IMR-90 (cell line): ENCODE data around the gene FMC1. TPM values are rescaled to one million over a fixed set of nuclear protein-coding genes. Genes with fewer than 3 reads are reported as not detected.
"Not testable (repeated sequence)": the region's sequence is repeated elsewhere in the genome, so short reads cannot be mapped to it uniquely, and the experiment has no call there.

ENCODE experiments used
- ATAC-seq: fragments of 200-7000 bp; cut with Tn5 transposase; 2 replicates; pipeline ENCODE4 v1.9.1; 2020; ENCODE audit warnings: low read depth, mild to moderate bottlenecking, moderate library complexity
- BruUV-seq: library from RNA; stranded (reverse); fragments of 400-500 nt; replicated peaks from 2 replicates; lab custom pipeline; 2021; lab: Mats Ljungman, UMichigan
- CTCF ChIA-PET: fragments of 300-600 bp; formaldehyde crosslinking; extraction: SDS; loops from one replicate; lab custom pipeline; 2021; ENCODE audit warnings: antibody characterized with exemption; lab: Yijun Ruan, JAX
- POLR2A ChIA-PET: fragments of 300-600 bp; sonication (Branson Sonifier 250); formaldehyde crosslinking; loops from one replicate; lab custom pipeline; 2022; ENCODE audit warnings: antibody characterized with exemption; ENCODE audit not compliant: unreplicated experiment; lab: Charles Lee
- DNase-seq: peaks from one replicate; pipeline ENCODE4 v3.0.0; 2013
- H2AFZ ChIP-seq: replicated peaks from 2 replicates; pipeline ENCODE3; 2013; ENCODE audit warnings: low read length, mild to moderate bottlenecking; ENCODE audit not compliant: poor library complexity
- H2AK5ac ChIP-seq: 2 replicates; pipeline ENCODE4 v1.6.1; 2013; ENCODE audit warnings: low read depth, low read length, inconsistent platforms
- H2AK9ac ChIP-seq: replicated peaks from 2 replicates; pipeline ENCODE3; 2013; ENCODE audit warnings: mild to moderate bottlenecking, low read depth, low read length, moderate library complexity; ENCODE audit not compliant: poor library complexity
- H2BK120ac ChIP-seq: 2 replicates; pipeline ENCODE4 v1.6.1; 2013; ENCODE audit warnings: low read depth, low read length, inconsistent platforms
- H2BK15ac ChIP-seq: 3 replicates; pipeline ENCODE4 v1.6.1; 2013; ENCODE audit warnings: low read depth, low read length, inconsistent platforms
- H2BK20ac ChIP-seq: 2 replicates; pipeline ENCODE4 v1.6.1; 2013; ENCODE audit warnings: low read depth, mild to moderate bottlenecking, inconsistent platforms, low read length, moderate library complexity
- H2BK5ac ChIP-seq: 2 replicates; pipeline ENCODE4 v1.6.1; 2013; ENCODE audit warnings: mild to moderate bottlenecking, low read depth, low read length, inconsistent platforms; ENCODE audit not compliant: poor library complexity, severe bottlenecking
- H3K14ac ChIP-seq: replicated peaks from 2 replicates; pipeline ENCODE4 v1.6.1; 2013; ENCODE audit warnings: low read depth, low read length, inconsistent platforms
- H3K18ac ChIP-seq: 2 replicates; pipeline ENCODE4 v1.6.1; 2013; ENCODE audit warnings: low read depth, low read length, control low read depth
- H3K23ac ChIP-seq: 2 replicates; pipeline ENCODE4 v1.6.1; 2013; ENCODE audit warnings: low read depth, low read length, inconsistent platforms
- H3K27ac ChIP-seq: 2 replicates; pipeline ENCODE4 v1.5.1; 2013; ENCODE audit warnings: mild to moderate bottlenecking, control low read depth, low read length; ENCODE audit not compliant: insufficient read depth
- H3K27me3 ChIP-seq: 2 replicates; pipeline ENCODE4 v1.6.1; 2013; ENCODE audit warnings: low read length; ENCODE audit not compliant: control insufficient read depth, insufficient read depth
- H3K36me3 ChIP-seq: 2 replicates; pipeline ENCODE4 v1.6.1; 2013; ENCODE audit warnings: low read length, mixed read lengths; ENCODE audit not compliant: control insufficient read depth, insufficient read depth
- H3K4ac ChIP-seq: 2 replicates; pipeline ENCODE4 v1.6.1; 2013; ENCODE audit warnings: low read depth, low read length, inconsistent platforms
- H3K4me1 ChIP-seq: 2 replicates; pipeline ENCODE4 v1.6.1; 2013; ENCODE audit warnings: low read length, mixed read lengths; ENCODE audit not compliant: control insufficient read depth, insufficient read depth
- H3K4me2 ChIP-seq: 2 replicates; pipeline ENCODE4 v1.6.1; 2013; ENCODE audit warnings: low read depth, mild to moderate bottlenecking, control low read depth, low read length, moderate library complexity
- H3K4me3 ChIP-seq: 2 replicates; pipeline ENCODE4 v1.5.1; 2013; ENCODE audit warnings: low read depth, mild to moderate bottlenecking, control low read depth, low read length, moderate library complexity; ENCODE audit not compliant: insufficient read depth
- H3K56ac ChIP-seq: 2 replicates; pipeline ENCODE4 v1.6.1; 2013; ENCODE audit warnings: low read length, inconsistent platforms; ENCODE audit not compliant: insufficient read depth; ENCODE audit errors: extremely low read depth
- H3K79me1 ChIP-seq, 2 experiments: 2 replicates each; pipeline ENCODE4 v1.6.1; 2013; ENCODE audit warnings: low read length in 2 of 2, inconsistent platforms in 1 of 2, low read depth in 1 of 2
- H3K9ac ChIP-seq: 2 replicates; pipeline ENCODE4 v1.6.1; 2013; ENCODE audit warnings: low read depth, low read length, control low read depth
- H3K9me1 ChIP-seq: 2 replicates; pipeline ENCODE4 v1.6.1; 2013; ENCODE audit warnings: low read length, inconsistent platforms; ENCODE audit not compliant: insufficient read depth
- H3K9me3 ChIP-seq: 2 replicates; pipeline ENCODE4 v1.6.1; 2013; ENCODE audit warnings: low read length; ENCODE audit not compliant: control insufficient read depth, insufficient read depth
- H4K20me1 ChIP-seq: 2 replicates; pipeline ENCODE4 v1.6.1; 2013; ENCODE audit warnings: low read length, inconsistent platforms; ENCODE audit not compliant: insufficient read depth
- H4K5ac ChIP-seq: 2 replicates; pipeline ENCODE4 v1.6.1; 2013; ENCODE audit warnings: mild to moderate bottlenecking, low read depth, low read length, control low read depth
- H4K8ac ChIP-seq, 2 experiments: 2 replicates each; pipeline ENCODE4 v1.6.1; 2013; ENCODE audit warnings: low read depth in 2 of 2, low read length in 2 of 2, control low read depth in 1 of 2, inconsistent platforms in 1 of 2
- H4K91ac ChIP-seq: 2 replicates; pipeline ENCODE4 v1.6.1; 2013; ENCODE audit warnings: low read depth, low read length, inconsistent platforms; ENCODE audit not compliant: insufficient read depth
- CEBPB ChIP-seq: IDR thresholded peaks from 2 replicates; pipeline ENCODE4 v1.6.1; 2012; ENCODE audit warnings: low read depth, low read length, improper control_type of control experiment
- MXI1 ChIP-seq: IDR thresholded peaks from 2 replicates; pipeline ENCODE4 v1.6.1; 2012; ENCODE audit warnings: low read depth, mild to moderate bottlenecking, low read length, moderate library complexity, borderline replicate concordance
- WGBS, 2 experiments: methylation state at CpG; one replicate each; pipeline versions ENCODE4 v1.1.5 to v1.1.7; 2013; ENCODE audit warnings: missing lambda C conversion rate in 2 of 2; ENCODE audit not compliant: insufficient read length in 1 of 2; ENCODE audit errors: extremely low coverage in 2 of 2; 5-methylcytosine and 5-hydroxymethylcytosine counted together
- dilution Hi-C: fragments of 300-500 bp; cut with HindIII; formaldehyde crosslinking; loops from one replicate; pipeline ENCODE4 v1.14.3; 2018; ENCODE audit warnings: low sequenced_read_pairs; ENCODE audit not compliant: unreplicated experiment
- in situ Hi-C: fragments of 300-500 bp; cut with MboI; formaldehyde crosslinking; loops from 3 replicates; pipeline ENCODE4 v1.14.3; 2019; ENCODE audit warnings: low sequenced_read_pairs, inconsistent platforms, mixed read lengths
- intact Hi-C: fragments of 100-400 bp; cut with micrococcal nuclease; formaldehyde crosslinking; loops from 2 replicates; pipeline ENCODE4 v1.10.0; 2022
- polyA plus RNA-seq, 3 experiments: library from polyadenylated mRNA; depleted of rRNA; stranded (reverse); fragments of >200 nt; gene quantifications; 2 replicates each; pipeline ENCODE4 v1.2.3, GENCODE V29; 2012; ENCODE audit warnings: low replicate concordance in 1 of 3
- total RNA-seq: library from RNA; depleted of rRNA; stranded (reverse); fragments of >200 nt; gene quantifications from 2 replicates; pipeline ENCODE4 v1.2.3, GENCODE V29; 2012

The FMC1 gene
- total and polyA plus RNA-seq, 2 of the 4 experiments (the other 2 are of a cell fraction): 6.1 to 11.9 TPM

DNA sequence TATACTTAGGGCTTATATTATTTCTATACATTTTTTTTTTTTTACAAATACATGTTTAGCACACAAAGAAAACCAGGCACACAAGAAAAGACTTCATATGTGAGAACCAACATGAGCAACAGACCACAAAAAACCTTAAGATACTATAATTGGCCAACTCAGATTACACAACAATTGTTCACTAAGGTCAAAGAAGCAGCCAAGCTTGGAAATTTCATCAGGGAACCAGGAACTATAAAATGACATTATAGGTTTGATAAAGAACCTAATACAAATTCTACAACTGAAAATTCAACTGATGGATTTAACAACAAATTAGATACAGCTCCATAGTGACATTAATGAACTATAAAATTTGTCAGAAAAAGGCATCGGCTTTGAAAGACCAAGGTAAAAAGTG lies 14.2 kb downstream of the FMC1 start:
- H2BK20ac ChIP-seq: no peak overlapping the region
- in situ Hi-C loops (no loop called here), intact Hi-C loops (no loop called here), dilution Hi-C loops (no loop called here)
- no peaks in the 10 kb centered on the region; the same call in 1 of the 2 replicates for H3K36me3 ChIP-seq
- no peak overlapping the region for H3K18ac ChIP-seq
- no CpG with 5 or more reads among the region's 1 CpG for WGBS, 2 experiments
- H3K9me1 ChIP-seq: no peaks in the 10 kb centered on the region
- H4K91ac ChIP-seq: no peak overlapping the region
- no peak for DNase-seq
- H4K8ac ChIP-seq: no peak overlapping the region
- ATAC-seq: no peak
- no peak overlapping the region for H2BK15ac ChIP-seq
- no peak overlapping the region for H2AK9ac ChIP-seq
- H2AK5ac ChIP-seq: no peak overlapping the region
- H3K79me1 ChIP-seq: peaks cover 0 to 9% of the 10 kb centered on the region in 2 experiments; a peak in 2 of 4 replicates
- no peak overlapping the region for H2BK5ac ChIP-seq
- CTCF ChIA-PET: interaction anchor here (0.6 kb wide), 1 partner anchor 260 kb away, joined by 4 read pairs; no protein-coding TSS in a partner anchor
- peaks cover 10% of the 10 kb centered on the region; the same call in 1 of the 2 replicates for H4K20me1 ChIP-seq
- H3K9ac ChIP-seq: no peak overlapping the region
- no peak for TF ChIP-seq MXI1
- 0 out of 2 replicates have a peak, but pooled peaks have one; percentile 9 for TF ChIP-seq CEBPB
- no peak overlapping the region for H3K56ac ChIP-seq
- H3K4me3 ChIP-seq: no peak overlapping the region
- H3K9me3 ChIP-seq: no peaks in the 10 kb centered on the region
- no peak overlapping the region for H3K27ac ChIP-seq
- no peak overlapping the region for H3K23ac ChIP-seq
- no peaks in the 10 kb centered on the region for H3K27me3 ChIP-seq
- no TSS peak for BruUV-seq
- no peak overlapping the region for H3K14ac ChIP-seq
- no peak overlapping the region for H3K4ac ChIP-seq
- no peak overlapping the region for H2BK120ac ChIP-seq
- H4K5ac ChIP-seq: no peak overlapping the region
- no peak overlapping the region for H3K4me2 ChIP-seq
- POLR2A ChIA-PET: no interaction called here
- no peak overlapping the region for H2AFZ ChIP-seq
- no peaks in the 10 kb centered on the region for H3K4me1 ChIP-seq

DNA sequence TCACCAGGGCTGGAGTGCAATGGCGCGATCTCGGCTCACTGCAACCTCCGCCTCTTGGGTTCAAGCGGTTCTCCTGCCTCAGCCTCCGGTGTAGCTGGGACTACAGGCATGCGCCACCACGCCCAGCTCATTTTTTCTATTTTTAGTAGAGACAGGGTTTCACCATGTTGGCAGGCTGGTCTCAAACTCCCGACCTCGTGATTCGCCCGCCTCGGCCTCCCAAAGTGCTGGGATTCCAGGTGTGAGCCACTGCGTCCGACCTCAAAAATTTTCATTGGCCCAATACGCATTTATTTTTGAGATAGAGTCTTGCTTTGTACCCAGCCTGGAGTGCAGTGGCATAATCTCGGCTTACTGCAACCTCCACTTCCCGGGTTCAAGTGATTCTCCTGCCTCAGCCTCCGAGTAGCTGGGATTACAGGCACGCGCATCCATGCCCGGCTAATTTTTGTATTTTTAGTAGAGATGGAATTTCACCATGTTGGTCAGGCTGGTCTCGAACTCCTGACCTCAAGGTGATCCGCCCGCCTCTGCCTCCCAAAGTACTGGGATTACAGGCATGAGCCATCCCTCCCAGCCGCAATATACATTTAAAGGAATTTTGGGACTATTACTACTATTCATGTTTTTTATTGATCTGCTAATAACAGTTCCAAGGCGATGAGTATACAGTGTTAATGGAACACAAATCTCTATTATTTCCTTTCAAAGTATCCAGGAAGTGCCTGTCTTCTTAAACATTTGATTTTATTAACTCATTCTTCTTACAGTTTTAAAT lies 16.8 kb downstream of the FMC1 start:
- H3K56ac ChIP-seq, H2BK20ac ChIP-seq, H3K4ac ChIP-seq, H2AFZ ChIP-seq, DNase-seq, H3K4me1 ChIP-seq, ATAC-seq, H3K14ac ChIP-seq, H4K5ac ChIP-seq, BruUV-seq, POLR2A ChIA-PET, H4K91ac ChIP-seq, H2AK5ac ChIP-seq, intact Hi-C loops, H3K18ac ChIP-seq, dilution Hi-C loops, H3K9me1 ChIP-seq, H3K9me3 ChIP-seq, H2BK15ac ChIP-seq, H3K36me3 ChIP-seq, in situ Hi-C loops, H3K27me3 ChIP-seq, H2AK9ac ChIP-seq, H2BK120ac ChIP-seq: not testable (repeated sequence)
- peaks cover 33% of the 10 kb centered on the region for H4K20me1 ChIP-seq
- H3K4me3 ChIP-seq: peak overlapping the region; percentile 56; the same call in 1 of the 2 replicates
- peaks cover 0 to 20% of the 10 kb centered on the region in 2 experiments; a peak in 2 of 4 replicates for H3K79me1 ChIP-seq
- 0 out of 2 replicates have a peak overlapping the region, but pooled peaks have one; percentile 17 for H3K23ac ChIP-seq
- peak overlapping the region in 1 of 2 experiments; percentile 92; a peak in 1 of 4 replicates for H4K8ac ChIP-seq
- peak overlapping the region; percentile 84; the same call in 1 of the 2 replicates for H3K27ac ChIP-seq
- peak overlapping the region; percentile 90 for H2BK5ac ChIP-seq
- peak overlapping the region; percentile 87 for H3K9ac ChIP-seq
- CTCF ChIA-PET: interaction anchor here (0.7 kb wide), 1 partner anchor 77 kb away, joined by 4 read pairs; no protein-coding TSS in a partner anchor
- peak overlapping the region; percentile 76 for H3K4me2 ChIP-seq
- WGBS, 2 experiments: 97% methylated on average over 12 of the region's 27 CpGs; no CpG with 5 or more reads in 1 of the 2 experiments
